ENCODE results near the gene DDX56.

DNA sequence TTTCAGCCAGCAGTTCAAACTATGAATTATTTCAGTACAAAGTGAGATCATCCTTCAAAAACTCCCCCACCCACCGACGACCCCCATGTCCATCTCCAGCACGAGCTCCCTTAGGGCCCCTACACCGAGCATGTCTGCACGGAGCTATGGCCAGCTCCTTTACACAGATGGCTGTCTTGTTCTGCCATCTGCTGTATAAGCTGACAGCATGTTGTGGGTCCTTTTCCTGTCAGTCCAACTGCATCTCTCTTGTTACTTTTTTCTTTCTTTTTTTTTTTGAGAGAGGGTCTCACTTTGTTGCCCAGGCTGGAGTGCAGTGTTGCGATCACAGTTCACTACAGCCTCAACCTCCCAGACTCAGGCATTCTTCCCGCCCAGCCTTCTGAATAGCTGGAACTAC is 54.2 kb downstream of the DDX56 start:
- TF ChIP-seq REST (IDR thresholded peaks at IDR 0.05; ENCODE audit: insufficient read depth in 1 of 2, low read depth in 2 of 2, low read length in 1 of 2) (no peak), POLR2AphosphoS5 (IDR thresholded peaks at IDR 0.05; ENCODE audit: low read depth, low read length) (no peak)
